HG03135 (cell line): ENCODE data around the gene ALB.

Source experiments
- ATAC-seq: cut with Tn5 transposase; IDR thresholded peaks from one replicate; pipeline ENCODE4 v1.9.1; 2021; ENCODE audit warnings: mild to moderate bottlenecking, moderate library complexity; ENCODE audit not compliant: unreplicated experiment

The ALB gene

GRCh38 chr4:73429118-73429517 is 25.0 kb downstream of the ALB start:
- no peak for ATAC-seq

- no peak for ATAC-seq
These were observed 25.9 kb downstream of the ALB start for GRCh38 chr4:73429826-73430587.

GRCh38 chr4:73431813-73432168 is 27.7 kb downstream of the ALB start:
- no peak for ATAC-seq

GRCh38 chr4:73432169-73433000 is 28.3 kb downstream of the ALB start:
- no peak for ATAC-seq

- ATAC-seq = no peak
These were observed 29.1 kb downstream of the ALB start for GRCh38 chr4:73433140-73433539.

GRCh38 chr4:73434311-73434710 is 30.2 kb downstream of the ALB start:
- ATAC-seq = no peak

- no peak for ATAC-seq
These were observed 31.9 kb downstream of the ALB start, which contains the start of gene AFP for GRCh38 chr4:73435984-73436383. TSS of gene AFP (plus strand) at chr4:73436221. CDS start at chr4:73436263, 42 bp downstream.

- ATAC-seq = no peak
These were observed 32.8 kb downstream of the ALB start for GRCh38 chr4:73436674-73437557.

- ATAC-seq = no peak
These were observed 33.5 kb downstream of the ALB start for GRCh38 chr4:73437558-73437956.

GRCh38 chr4:73438048-73438447 is 34.0 kb downstream of the ALB start:
- no peak for ATAC-seq

GRCh38 chr4:73438582-73439215 is 34.6 kb downstream of the ALB start:
- ATAC-seq = no peak

GRCh38 chr4:73439445-73439844 is 35.4 kb downstream of the ALB start:
- no peak for ATAC-seq

- no peak for ATAC-seq
These were observed 35.9 kb downstream of the ALB start for GRCh38 chr4:73439991-73440390.

- no peak for ATAC-seq
These were observed 36.6 kb downstream of the ALB start for GRCh38 chr4:73440653-73441052.

- ATAC-seq = no peak
These were observed 38.2 kb downstream of the ALB start for GRCh38 chr4:73442275-73442674.

- ATAC-seq = no peak
These were observed 39.1 kb downstream of the ALB start for GRCh38 chr4:73443224-73443623.

GRCh38 chr4:73445383-73446335 is 41.6 kb downstream of the ALB start:
- no peak for ATAC-seq

- ATAC-seq = peak; percentile 100
These were observed 42.4 kb downstream of the ALB start for GRCh38 chr4:73446336-73446938.

- no peak for ATAC-seq
These were observed 43.6 kb downstream of the ALB start for GRCh38 chr4:73447671-73448070.
